ENCODE measurements around the gene CARD11.

Gene CARD11

DNA sequence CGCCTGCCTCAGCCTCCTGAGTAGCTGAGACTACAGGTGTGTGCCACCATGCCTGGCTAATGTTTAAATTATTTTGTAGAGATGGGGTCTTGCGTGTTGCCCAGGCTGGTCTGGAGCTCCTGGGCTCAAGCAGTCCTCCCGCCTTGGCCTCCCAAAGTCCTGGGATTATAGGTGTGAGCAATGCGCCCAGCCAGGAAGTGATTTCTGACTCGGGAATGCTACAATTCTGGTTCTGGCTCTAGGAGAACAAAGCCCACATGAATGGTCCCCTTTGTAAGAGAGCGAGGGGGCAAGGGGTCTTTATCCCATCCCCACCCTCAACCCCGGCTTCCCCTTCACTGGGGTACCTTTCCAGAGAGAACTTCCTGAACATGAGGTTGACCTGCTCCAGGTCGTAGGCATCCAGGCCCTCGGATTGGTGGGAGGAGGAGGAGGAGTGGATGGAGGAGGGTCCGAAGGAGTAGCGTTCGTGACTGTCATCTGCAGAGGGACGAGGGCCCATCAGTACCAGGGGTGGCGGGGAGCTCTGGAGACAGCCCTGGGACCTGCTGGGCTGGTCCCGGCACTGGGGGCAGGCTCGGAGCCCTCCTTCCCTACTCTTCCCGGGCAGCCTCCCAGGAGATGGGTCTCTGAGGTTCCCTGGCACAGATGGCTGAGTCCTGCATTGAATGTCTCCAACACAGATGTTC is 119.6 kb downstream of the CARD11 start:
- Histone ChIP-seq H3K9ac (ENCODE audit: low read length) (no peak overlapping the region), H4K8ac (ENCODE audit: low read depth, low read length) (no peak overlapping the region), H3K23ac (ENCODE audit: low read length) (no peak overlapping the region), H3K4ac (ENCODE audit: low read depth, low read length) (no peak overlapping the region), H3K27me3 (ENCODE audit: insufficient read depth, low read length, poor library complexity) (no peaks in the 10 kb centered on the region), H3K79me1 (ENCODE audit: low read length) (no peaks in the 10 kb centered on the region), H3K4me2 (ENCODE audit: low read length) (no peak overlapping the region), H2BK5ac (ENCODE audit: low read length) (no peak overlapping the region), H3K79me2 (ENCODE audit: control insufficient read depth, insufficient read depth, low read length) (no peaks in the 10 kb centered on the region), H2AK5ac (ENCODE audit: low read length) (no peak overlapping the region), H2BK15ac (replicated peaks; ENCODE audit: low read depth) (no peak overlapping the region), H3K4me1 (ENCODE audit: control insufficient read depth, low read depth, low read length) (no peaks in the 10 kb centered on the region), H3K56ac (ENCODE audit: low read length) (no peak overlapping the region), H3K18ac (ENCODE audit: low read length) (no peak overlapping the region), H3K27ac (ENCODE audit: low read depth, low read length) (no peak overlapping the region), H3K36me3 (ENCODE audit: control insufficient read depth, insufficient read depth, low read length) (no peaks in the 10 kb centered on the region), H4K5ac (ENCODE audit: low read length) (no peak overlapping the region), H3K4me3 (ENCODE audit: low read length) (no peak overlapping the region), H2BK120ac (ENCODE audit: low read depth, low read length) (no peak overlapping the region)
- no CpG with 5 or more reads among the region's 17 CpGs for WGBS (ENCODE audit: extremely low coverage, insufficient coverage, low lambda C conversion rate)
- peak; percentile 18 for DNase-seq

DNA sequence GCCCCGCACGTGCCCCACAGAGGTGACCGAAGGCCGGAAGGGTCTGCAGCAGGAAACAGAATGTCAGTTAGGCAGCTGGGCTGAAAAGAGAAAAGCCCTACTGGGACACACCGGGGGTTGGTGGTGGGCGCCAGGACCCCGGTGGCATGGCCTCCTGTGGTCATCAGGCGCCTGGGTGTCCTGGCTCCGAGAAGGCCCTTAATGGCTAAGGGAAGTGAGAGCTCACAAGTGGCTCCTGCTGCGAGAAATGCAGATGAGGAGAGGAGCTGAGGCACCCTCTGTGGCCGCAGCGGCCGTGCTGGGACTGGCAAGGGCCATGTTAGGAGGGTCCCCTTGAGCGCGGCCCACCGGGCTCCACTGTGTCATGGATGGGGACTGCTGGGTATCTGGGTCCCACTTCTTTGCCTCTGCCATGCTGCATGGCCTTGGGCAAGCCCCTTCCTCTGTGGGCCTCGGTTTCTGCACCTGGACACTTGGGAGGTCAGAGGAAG is 120.3 kb downstream of the CARD11 start:
- no peaks in the 10 kb centered on the region for H3K79me1 ChIP-seq (ENCODE audit: low read length)
- H3K4me1 ChIP-seq (ENCODE audit: control insufficient read depth, low read depth, low read length) = no peaks in the 10 kb centered on the region
- H3K36me3 ChIP-seq (ENCODE audit: control insufficient read depth, insufficient read depth, low read length) = no peaks in the 10 kb centered on the region
- H3K79me2 ChIP-seq (ENCODE audit: control insufficient read depth, insufficient read depth, low read length) = no peaks in the 10 kb centered on the region
- no peak overlapping the region for H3K9ac ChIP-seq (ENCODE audit: low read length)
- no peak overlapping the region for H2BK15ac ChIP-seq (replicated peaks; ENCODE audit: low read depth)
- no peak overlapping the region for H4K8ac ChIP-seq (ENCODE audit: low read depth, low read length)
- H3K27me3 ChIP-seq (ENCODE audit: insufficient read depth, low read length, poor library complexity) = no peaks in the 10 kb centered on the region
- no peak overlapping the region for H3K56ac ChIP-seq (ENCODE audit: low read length)
- no peak overlapping the region for H3K23ac ChIP-seq (ENCODE audit: low read length)
- no peak overlapping the region for H2BK5ac ChIP-seq (ENCODE audit: low read length)
- H3K4me2 ChIP-seq (ENCODE audit: low read length) = no peak overlapping the region
- no peak overlapping the region for H3K27ac ChIP-seq (ENCODE audit: low read depth, low read length)
- H3K4me3 ChIP-seq (ENCODE audit: low read length) = no peak overlapping the region
- H2BK120ac ChIP-seq (ENCODE audit: low read depth, low read length) = no peak overlapping the region
- no peak overlapping the region for H4K5ac ChIP-seq (ENCODE audit: low read length)
- WGBS (ENCODE audit: extremely low coverage, insufficient coverage, low lambda C conversion rate) = no CpG with 5 or more reads among the region's 17 CpGs
- no peak overlapping the region for H3K4ac ChIP-seq (ENCODE audit: low read depth, low read length)
- H3K18ac ChIP-seq (ENCODE audit: low read length) = no peak overlapping the region
- no peak for DNase-seq
- H2AK5ac ChIP-seq (ENCODE audit: low read length) = no peak overlapping the region

- H3K79me1 ChIP-seq (ENCODE audit: low read length) = no peaks in the 10 kb centered on the region
- H3K23ac ChIP-seq (ENCODE audit: low read length) = no peak overlapping the region
- no peak overlapping the region for H4K8ac ChIP-seq (ENCODE audit: low read depth, low read length)
- no peak overlapping the region for H3K4me2 ChIP-seq (ENCODE audit: low read length)
- no CpG with 5 or more reads among the region's 15 CpGs for WGBS (ENCODE audit: extremely low coverage, insufficient coverage, low lambda C conversion rate)
- H2BK5ac ChIP-seq (ENCODE audit: low read length) = no peak overlapping the region
- no peak overlapping the region for H3K18ac ChIP-seq (ENCODE audit: low read length)
- H3K56ac ChIP-seq (ENCODE audit: low read length) = no peak overlapping the region
- no peak overlapping the region for H4K5ac ChIP-seq (ENCODE audit: low read length)
- no peak overlapping the region for H3K9ac ChIP-seq (ENCODE audit: low read length)
- H3K79me2 ChIP-seq (ENCODE audit: control insufficient read depth, insufficient read depth, low read length) = no peaks in the 10 kb centered on the region
- no peak overlapping the region for H2BK15ac ChIP-seq (replicated peaks; ENCODE audit: low read depth)
- no peak overlapping the region for H3K27ac ChIP-seq (ENCODE audit: low read depth, low read length)
- no peak overlapping the region for H3K4ac ChIP-seq (ENCODE audit: low read depth, low read length)
- no peaks in the 10 kb centered on the region for H3K4me1 ChIP-seq (ENCODE audit: control insufficient read depth, low read depth, low read length)
- H2BK120ac ChIP-seq (ENCODE audit: low read depth, low read length) = no peak overlapping the region
- no peak for DNase-seq
- H3K4me3 ChIP-seq (ENCODE audit: low read length) = no peak overlapping the region
- no peaks in the 10 kb centered on the region for H3K36me3 ChIP-seq (ENCODE audit: control insufficient read depth, insufficient read depth, low read length)
- no peak overlapping the region for H2AK5ac ChIP-seq (ENCODE audit: low read length)
- H3K27me3 ChIP-seq (ENCODE audit: insufficient read depth, low read length, poor library complexity) = no peaks in the 10 kb centered on the region
Observed at GRCh38 chr7:2922866-2923265, 120.8 kb downstream of the CARD11 start.

DNA sequence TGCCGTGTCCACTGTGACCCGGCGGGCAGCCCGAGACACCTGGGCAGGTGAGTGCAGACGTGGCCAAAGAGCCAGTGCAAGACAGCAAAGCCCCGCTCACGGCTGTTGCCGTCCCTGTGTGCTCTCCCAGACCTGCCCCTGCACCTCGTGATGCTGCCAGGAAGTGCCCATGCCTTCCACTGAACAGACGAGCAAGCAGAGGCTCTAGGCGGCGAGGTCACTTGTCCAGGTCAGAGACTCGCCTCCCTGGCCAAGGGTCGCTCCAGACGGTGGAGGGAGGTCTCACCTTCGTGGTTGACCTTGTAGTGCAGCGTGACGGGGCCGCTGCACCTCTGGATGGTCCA is 121.3 kb downstream of the CARD11 start:
- Histone ChIP-seq H3K18ac (ENCODE audit: low read length) (no peak overlapping the region), H3K56ac (ENCODE audit: low read length) (no peak overlapping the region), H3K4me3 (ENCODE audit: low read length) (no peak overlapping the region), H3K27me3 (ENCODE audit: insufficient read depth, low read length, poor library complexity) (no peaks in the 10 kb centered on the region), H4K8ac (ENCODE audit: low read depth, low read length) (no peak overlapping the region), H3K36me3 (ENCODE audit: control insufficient read depth, insufficient read depth, low read length) (no peaks in the 10 kb centered on the region), H3K27ac (ENCODE audit: low read depth, low read length) (no peak overlapping the region), H3K23ac (ENCODE audit: low read length) (no peak overlapping the region), H4K5ac (ENCODE audit: low read length) (no peak overlapping the region), H2AK5ac (ENCODE audit: low read length) (no peak overlapping the region), H3K4me1 (ENCODE audit: control insufficient read depth, low read depth, low read length) (no peaks in the 10 kb centered on the region), H3K4ac (ENCODE audit: low read depth, low read length) (no peak overlapping the region), H2BK15ac (replicated peaks; ENCODE audit: low read depth) (no peak overlapping the region), H3K79me1 (ENCODE audit: low read length) (no peaks in the 10 kb centered on the region), H3K9ac (ENCODE audit: low read length) (no peak overlapping the region), H3K4me2 (ENCODE audit: low read length) (no peak overlapping the region), H3K79me2 (ENCODE audit: control insufficient read depth, insufficient read depth, low read length) (no peaks in the 10 kb centered on the region), H2BK5ac (ENCODE audit: low read length) (no peak overlapping the region), H2BK120ac (ENCODE audit: low read depth, low read length) (no peak overlapping the region)
- no CpG with 5 or more reads among the region's 19 CpGs for WGBS (ENCODE audit: extremely low coverage, insufficient coverage, low lambda C conversion rate)
- no peak for DNase-seq

- WGBS (ENCODE audit: extremely low coverage, insufficient coverage, low lambda C conversion rate) = no CpG with 5 or more reads among the region's 13 CpGs
- no peak overlapping the region for H3K27ac ChIP-seq (ENCODE audit: low read depth, low read length)
- H3K4me3 ChIP-seq (ENCODE audit: low read length) = no peak overlapping the region
- H4K5ac ChIP-seq (ENCODE audit: low read length) = no peak overlapping the region
- H3K4ac ChIP-seq (ENCODE audit: low read depth, low read length) = no peak overlapping the region
- H4K8ac ChIP-seq (ENCODE audit: low read depth, low read length) = no peak overlapping the region
- no peaks in the 10 kb centered on the region for H3K36me3 ChIP-seq (ENCODE audit: control insufficient read depth, insufficient read depth, low read length)
- H2BK120ac ChIP-seq (ENCODE audit: low read depth, low read length) = no peak overlapping the region
- no peak overlapping the region for H3K9ac ChIP-seq (ENCODE audit: low read length)
- H3K4me2 ChIP-seq (ENCODE audit: low read length) = no peak overlapping the region
- H3K27me3 ChIP-seq (ENCODE audit: insufficient read depth, low read length, poor library complexity) = no peaks in the 10 kb centered on the region
- no peak overlapping the region for H2AK5ac ChIP-seq (ENCODE audit: low read length)
- no peak overlapping the region for H3K18ac ChIP-seq (ENCODE audit: low read length)
- H3K56ac ChIP-seq (ENCODE audit: low read length) = no peak overlapping the region
- no peak overlapping the region for H2BK5ac ChIP-seq (ENCODE audit: low read length)
- DNase-seq = peak; percentile 43
- H3K79me2 ChIP-seq (ENCODE audit: control insufficient read depth, insufficient read depth, low read length) = no peaks in the 10 kb centered on the region
- H3K4me1 ChIP-seq (ENCODE audit: control insufficient read depth, low read depth, low read length) = no peaks in the 10 kb centered on the region
- no peaks in the 10 kb centered on the region for H3K79me1 ChIP-seq (ENCODE audit: low read length)
- H2BK15ac ChIP-seq (replicated peaks; ENCODE audit: low read depth) = no peak overlapping the region
- H3K23ac ChIP-seq (ENCODE audit: low read length) = no peak overlapping the region
Observed at GRCh38 chr7:2921653-2922347, 121.9 kb downstream of the CARD11 start.
